ENCODE results near the gene ANAPC16.
"Not testable (repeated sequence)": the region's sequence is repeated elsewhere in the genome, so short reads cannot be mapped to it uniquely, and the experiment has no call there.

Gene ANAPC16

DNA sequence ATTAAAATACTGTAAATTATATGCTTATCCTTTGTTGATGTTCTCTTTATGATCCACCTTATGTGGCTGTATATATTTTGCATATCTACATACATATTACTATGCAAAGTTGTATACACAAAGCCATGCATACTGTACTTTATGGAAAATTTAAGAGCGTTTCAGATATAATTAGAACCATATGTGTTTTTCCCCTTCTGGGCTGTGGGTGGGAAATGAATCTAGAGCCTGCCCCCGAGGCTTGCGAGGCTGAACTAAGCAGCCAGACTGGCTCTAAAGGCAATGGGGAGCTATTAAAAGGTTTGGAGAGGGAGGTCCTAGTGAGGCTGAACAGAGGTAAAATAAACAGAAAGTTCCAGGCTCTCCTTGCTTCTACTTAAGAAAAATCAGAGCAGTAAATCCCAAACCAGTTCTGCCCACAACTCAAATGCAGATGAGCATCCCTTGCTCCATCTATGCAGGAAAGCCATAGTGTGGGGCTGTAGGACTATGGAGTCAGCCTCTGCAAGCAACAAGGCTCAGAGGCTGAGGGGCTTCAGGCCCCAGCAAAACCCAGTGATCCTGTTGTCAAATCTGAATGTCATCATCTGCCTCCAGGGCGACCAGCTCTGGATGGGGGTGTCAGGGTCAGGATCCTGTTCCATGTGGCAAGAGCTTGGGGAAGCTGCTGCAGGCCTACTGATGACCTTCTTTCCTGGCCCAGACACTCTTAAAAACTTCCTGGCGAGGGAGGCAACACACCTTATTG, 43.9 kb downstream of the ANAPC16 start:
- Histone ChIP-seq H3K36me3 (ENCODE audit: insufficient read depth, low read length) (no peaks in the 10 kb centered on the region), H3K9ac (ENCODE audit: low read depth, low read length) (peak overlapping the region; percentile 41; the same call in 1 of the 2 replicates), H3K9me3 (ENCODE audit: control insufficient read depth, insufficient read depth, low read length) (no peaks in the 10 kb centered on the region), H3K4me1 (ENCODE audit: insufficient read depth, low read length) (peaks cover 44% of the 10 kb centered on the region)

DNA sequence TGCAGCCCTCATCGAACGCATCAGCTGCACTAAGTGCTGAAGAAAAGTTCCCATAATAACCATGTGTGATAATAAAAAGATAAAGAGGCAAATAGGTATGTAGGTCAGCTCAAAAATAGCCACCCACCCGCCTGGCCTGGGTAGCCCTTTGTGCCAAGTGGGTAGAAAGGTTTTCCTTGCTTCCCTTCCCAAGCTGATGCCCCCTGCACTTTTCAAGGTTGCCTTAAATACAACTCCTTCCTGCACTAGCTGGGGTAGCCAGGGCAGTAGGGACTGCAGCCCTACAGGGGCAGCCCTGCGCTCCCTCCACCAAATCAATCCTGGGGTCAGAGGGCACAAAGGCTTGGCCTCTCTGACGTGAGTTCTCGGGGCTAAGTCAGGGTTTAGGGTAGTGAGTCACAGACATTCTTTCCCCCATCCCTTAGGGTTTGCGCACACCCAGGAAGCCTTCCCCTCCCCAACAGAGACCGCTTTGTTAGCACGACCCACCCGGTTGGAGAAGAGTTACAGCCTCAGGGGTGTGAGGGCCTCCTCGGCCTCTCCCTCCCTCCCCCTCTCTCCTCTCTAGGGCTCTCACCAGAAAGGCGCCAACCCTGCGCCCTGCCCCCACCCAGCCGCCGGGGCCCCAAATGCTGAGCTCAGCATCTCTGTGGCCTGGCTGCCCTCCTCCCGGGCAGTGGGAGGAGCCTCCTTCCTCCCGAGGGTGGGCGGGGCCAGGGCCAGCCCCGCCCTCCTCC, 44.6 kb downstream of the ANAPC16 start:
- H3K36me3 ChIP-seq (ENCODE audit: insufficient read depth, low read length) = no peaks in the 10 kb centered on the region
- no peaks in the 10 kb centered on the region for H3K9me3 ChIP-seq (ENCODE audit: control insufficient read depth, insufficient read depth, low read length)
- H3K4me1 ChIP-seq (ENCODE audit: insufficient read depth, low read length) = peaks cover 41% of the 10 kb centered on the region
- peak overlapping the region; percentile 41 for H3K9ac ChIP-seq (ENCODE audit: low read depth, low read length)

DNA sequence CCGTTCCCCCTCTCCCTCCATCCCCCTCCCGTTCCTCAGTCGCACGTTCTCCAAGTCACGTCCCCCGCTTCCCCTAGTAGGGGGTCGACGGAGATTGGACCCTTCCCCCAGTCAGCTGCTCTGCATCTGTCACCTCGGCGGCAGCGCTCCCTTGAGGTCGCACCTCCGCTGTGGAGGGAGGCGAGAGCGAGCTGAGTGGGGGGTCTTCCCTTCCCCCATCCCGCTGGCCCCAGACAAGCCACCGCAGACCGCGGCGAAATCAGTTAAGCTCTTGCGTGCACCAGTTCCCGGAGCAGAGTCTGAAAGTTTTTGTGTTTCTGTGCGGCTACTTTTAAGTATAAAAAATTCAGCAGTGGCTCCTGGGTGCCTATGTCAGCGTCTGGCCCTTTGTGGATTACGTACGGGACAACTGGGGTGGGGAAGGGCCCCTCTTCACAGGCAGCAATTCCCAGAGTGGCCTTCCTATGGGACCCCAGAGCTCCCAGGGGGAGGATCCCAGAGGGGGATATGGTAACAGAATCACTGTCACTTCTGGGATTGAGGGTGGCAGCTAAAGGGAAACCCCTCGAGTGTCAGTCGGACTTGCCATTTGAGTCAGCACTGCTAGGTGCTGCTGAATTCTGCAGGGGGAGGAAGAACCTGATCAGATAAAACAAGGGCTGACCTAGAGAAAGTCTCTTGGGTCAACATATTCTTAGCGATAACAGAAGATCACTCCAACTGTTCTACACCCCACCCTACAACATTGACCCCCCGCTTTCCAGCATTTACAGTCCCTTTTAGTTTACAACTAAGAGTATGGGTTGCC, 45.4 kb downstream of the ANAPC16 start:
- Histone ChIP-seq H3K36me3 (ENCODE audit: insufficient read depth, low read length) (no peaks in the 10 kb centered on the region), H3K9ac (ENCODE audit: low read depth, low read length) (peak overlapping the region; percentile 70), H3K9me3 (ENCODE audit: control insufficient read depth, insufficient read depth, low read length) (no peaks in the 10 kb centered on the region), H3K4me1 (ENCODE audit: insufficient read depth, low read length) (peaks cover 46% of the 10 kb centered on the region)

- Histone ChIP-seq H3K36me3 (ENCODE audit: insufficient read depth, low read length) (no peaks in the 10 kb centered on the region), H3K9ac (ENCODE audit: low read depth, low read length) (peak overlapping the region; percentile 70), H3K4me1 (ENCODE audit: insufficient read depth, low read length) (peaks cover 46% of the 10 kb centered on the region), H3K9me3 (ENCODE audit: control insufficient read depth, insufficient read depth, low read length) (no peaks in the 10 kb centered on the region)
Observed at GRCh38 chr10:72261784-72262404, 46.1 kb downstream of the ANAPC16 start.

GRCh38 chr10:72263613-72264241, 47.9 kb downstream of the ANAPC16 start:
- no peak overlapping the region for H3K9ac ChIP-seq (ENCODE audit: low read depth, low read length)

GRCh38 chr10:72264536-72264935, 48.7 kb downstream of the ANAPC16 start:
- Histone ChIP-seq H3K4me1 (ENCODE audit: insufficient read depth, low read length) (peaks cover 44% of the 10 kb centered on the region), H3K9me3 (ENCODE audit: control insufficient read depth, insufficient read depth, low read length) (no peaks in the 10 kb centered on the region), H3K9ac (ENCODE audit: low read depth, low read length) (no peak overlapping the region), H3K36me3 (ENCODE audit: insufficient read depth, low read length) (no peaks in the 10 kb centered on the region)

More at GRCh38 chr10:72263613-72264241, 47.9 kb downstream of the ANAPC16 start:
- peaks cover 52% of the 10 kb centered on the region for H3K4me1 ChIP-seq (ENCODE audit: insufficient read depth, low read length)
- no peaks in the 10 kb centered on the region for H3K36me3 ChIP-seq (ENCODE audit: insufficient read depth, low read length)
- no peaks in the 10 kb centered on the region for H3K9me3 ChIP-seq (ENCODE audit: control insufficient read depth, insufficient read depth, low read length)

GRCh38 chr10:72265508-72265907, 49.7 kb downstream of the ANAPC16 start:
- H3K4me1 ChIP-seq (ENCODE audit: insufficient read depth, low read length) = peaks cover 35% of the 10 kb centered on the region
- no peak overlapping the region for H3K9ac ChIP-seq (ENCODE audit: low read depth, low read length)
- H3K9me3 ChIP-seq (ENCODE audit: control insufficient read depth, insufficient read depth, low read length) = no peaks in the 10 kb centered on the region
- H3K36me3 ChIP-seq (ENCODE audit: insufficient read depth, low read length) = no peaks in the 10 kb centered on the region

- Histone ChIP-seq H3K9ac (ENCODE audit: low read depth, low read length) (no peak overlapping the region), H3K4me1 (ENCODE audit: insufficient read depth, low read length) (peaks cover 38% of the 10 kb centered on the region), H3K9me3 (ENCODE audit: control insufficient read depth, insufficient read depth, low read length) (no peaks in the 10 kb centered on the region), H3K36me3 (ENCODE audit: insufficient read depth, low read length) (no peaks in the 10 kb centered on the region)
Observed at GRCh38 chr10:72265990-72266865, 50.4 kb downstream of the ANAPC16 start.

DNA sequence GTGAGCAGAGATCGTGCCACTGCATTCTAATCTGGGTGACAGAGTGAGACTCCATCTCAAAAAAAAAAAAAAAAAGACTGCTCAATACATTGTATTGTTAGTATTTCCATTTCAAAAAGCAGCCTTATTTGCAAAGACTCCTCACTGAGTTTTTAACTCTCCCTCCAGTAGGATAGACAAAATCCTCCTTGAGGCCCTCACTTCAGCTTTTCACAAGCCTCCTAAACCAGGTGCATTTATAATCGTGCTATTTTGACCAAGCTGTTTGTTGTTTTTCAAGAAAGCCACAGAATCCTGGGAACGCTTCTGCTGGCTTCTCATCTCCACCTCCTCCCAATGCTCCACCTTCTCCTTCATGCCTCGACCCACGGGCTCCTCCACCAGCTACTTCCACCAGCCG, 51.6 kb downstream of the ANAPC16 start:
- Histone ChIP-seq H3K4me1 (ENCODE audit: insufficient read depth, low read length) (peaks cover 38% of the 10 kb centered on the region), H3K9me3 (ENCODE audit: control insufficient read depth, insufficient read depth, low read length) (no peaks in the 10 kb centered on the region), H3K9ac (ENCODE audit: low read depth, low read length) (peak overlapping the region; percentile 23), H3K36me3 (ENCODE audit: insufficient read depth, low read length) (no peaks in the 10 kb centered on the region)

DNA sequence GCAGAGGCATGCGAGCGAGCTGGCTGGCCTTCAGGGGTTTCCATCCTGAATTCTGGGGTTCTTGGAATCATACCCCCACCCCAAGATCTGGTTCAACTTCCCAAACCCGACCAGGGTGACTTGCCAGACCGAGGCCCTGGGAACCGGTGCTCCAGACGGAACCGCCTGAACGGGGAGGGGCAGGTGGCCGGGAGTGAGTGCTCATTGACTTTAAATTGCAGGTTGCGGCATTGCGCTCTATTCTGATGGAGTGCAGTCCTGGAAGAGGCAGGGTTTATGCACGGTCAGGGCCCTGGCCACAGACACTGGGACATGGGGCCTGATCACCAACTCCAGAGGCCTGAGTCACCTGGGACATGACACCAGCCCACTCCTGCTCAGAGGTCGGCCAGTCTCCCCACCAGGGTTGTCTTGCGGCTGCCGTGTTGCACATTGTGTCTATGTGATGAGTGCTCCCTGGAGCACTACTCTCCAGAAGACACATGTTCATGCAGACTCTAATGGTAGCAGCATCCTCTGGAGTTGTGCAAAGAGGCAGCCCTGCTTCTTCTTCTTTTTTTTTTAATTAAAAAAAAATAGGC, 52.1 kb downstream of the ANAPC16 start:
- Histone ChIP-seq H3K4me1 (ENCODE audit: insufficient read depth, low read length) (peaks cover 39% of the 10 kb centered on the region), H3K36me3 (ENCODE audit: insufficient read depth, low read length) (no peaks in the 10 kb centered on the region), H3K9me3 (ENCODE audit: control insufficient read depth, insufficient read depth, low read length) (no peaks in the 10 kb centered on the region), H3K9ac (ENCODE audit: low read depth, low read length) (peak overlapping the region; percentile 23)

DNA sequence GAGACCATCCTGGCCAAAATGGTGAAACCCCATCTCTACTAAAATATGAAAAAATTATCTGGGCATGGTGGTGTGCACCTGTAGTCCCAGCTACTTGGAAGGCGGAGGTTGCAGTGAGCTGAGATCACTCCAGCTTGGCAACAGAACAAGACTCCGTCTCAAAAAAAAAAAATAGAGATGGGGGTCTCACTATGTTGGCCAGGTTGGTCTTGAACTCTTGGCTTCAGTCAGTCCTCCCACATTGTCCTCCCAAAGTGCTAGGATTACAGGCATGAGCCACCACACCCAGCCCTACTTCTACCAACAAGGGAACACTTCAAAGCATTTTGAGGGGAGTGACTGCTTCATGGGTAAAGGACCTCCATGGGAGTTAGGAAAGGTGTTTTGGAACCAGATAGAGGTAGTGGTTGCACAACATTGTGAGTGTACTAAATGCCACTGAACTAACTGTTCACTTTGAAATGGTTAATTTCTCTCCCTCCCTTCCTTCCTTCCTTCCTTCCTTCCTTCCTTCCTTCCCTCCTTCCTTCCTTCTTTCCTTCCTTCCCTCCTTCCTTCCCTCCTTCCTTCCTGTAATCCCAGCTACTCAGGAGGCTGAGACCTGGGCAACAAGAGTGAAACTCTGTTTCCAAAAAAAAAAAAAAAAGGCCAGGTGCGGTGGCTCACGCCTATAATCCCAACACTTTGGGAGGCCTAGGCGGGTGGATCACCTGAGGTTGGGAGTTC, 52.8 kb downstream of the ANAPC16 start:
- not testable (repeated sequence) for H3K9ac ChIP-seq (ENCODE audit: low read depth, low read length); H3K36me3 ChIP-seq (ENCODE audit: insufficient read depth, low read length); H3K9me3 ChIP-seq (ENCODE audit: control insufficient read depth, insufficient read depth, low read length)
- peaks cover 35% of the 10 kb centered on the region for H3K4me1 ChIP-seq (ENCODE audit: insufficient read depth, low read length)

DNA sequence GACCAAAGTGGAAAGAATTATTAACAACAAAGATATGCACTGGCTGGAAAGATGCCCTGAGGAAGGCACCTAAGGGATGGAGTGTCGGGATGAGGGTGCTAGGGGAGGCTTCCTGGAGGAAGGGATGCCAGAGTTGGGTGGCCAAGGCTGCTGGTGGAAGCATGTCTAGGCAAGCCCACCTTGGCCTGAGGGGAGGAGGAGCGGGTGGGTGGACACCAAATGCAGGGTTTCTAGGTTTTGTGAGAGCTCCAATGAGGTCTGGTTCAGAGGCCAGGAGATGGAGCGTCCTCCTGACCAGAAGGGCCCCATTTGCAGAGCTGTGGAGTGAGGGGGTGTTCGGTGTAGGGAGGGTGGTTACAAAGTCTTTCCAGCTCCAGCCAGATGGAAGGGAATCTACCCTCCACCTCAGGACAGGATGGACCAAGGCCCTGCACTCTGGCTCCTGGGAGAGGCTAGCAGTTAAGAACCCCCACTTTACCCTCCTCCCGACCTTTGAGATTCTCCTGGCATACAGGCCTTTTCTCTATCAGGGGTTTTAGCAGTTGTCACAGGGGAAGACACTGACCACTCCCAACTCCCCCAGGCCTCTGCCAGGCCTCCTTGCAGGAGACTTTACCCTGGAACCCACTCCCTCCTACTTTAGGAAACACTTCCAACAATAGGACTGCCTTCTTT, 54.9 kb downstream of the ANAPC16 start:
- Histone ChIP-seq H3K4me1 (ENCODE audit: insufficient read depth, low read length) (peaks cover 21% of the 10 kb centered on the region), H3K9me3 (ENCODE audit: control insufficient read depth, insufficient read depth, low read length) (no peaks in the 10 kb centered on the region), H3K36me3 (ENCODE audit: insufficient read depth, low read length) (peaks cover 11% of the 10 kb centered on the region), H3K9ac (ENCODE audit: low read depth, low read length) (no peak overlapping the region)
